B cell (primary cell): ENCODE measurements around the gene KPRP. TPM values are rescaled to one million over a fixed set of nuclear protein-coding genes. Genes with fewer than 3 reads are reported as not detected.

Experiments used
- ATAC-seq: fragments of 200-7000 bp; cut with Tn5 transposase; one replicate; pipeline ENCODE4 v1.10.0; 2021; ENCODE audit warnings: low read depth, mild to moderate bottlenecking, moderate number of reproducible peaks, moderate library complexity
- CTCF ChIA-PET: fragments of 350-600 bp; sonication (Branson Sonifier 250); formaldehyde crosslinking; loops from one replicate; lab custom pipeline; 2021; ENCODE audit warnings: antibody characterized with exemption, inconsistent platforms; lab: Charles Lee
- POLR2A ChIA-PET: fragments of 350-600 bp; sonication (Branson Sonifier 250); formaldehyde crosslinking; loops from one replicate; lab custom pipeline; 2021; ENCODE audit warnings: antibody characterized with exemption; lab: Charles Lee
- DNase-seq: peaks from one replicate; pipeline ENCODE4 v3.0.0; 2013
- H2AFZ ChIP-seq: 2 replicates; pipeline ENCODE4 v1.6.1; 2012; ENCODE audit warnings: mild to moderate bottlenecking, low read depth, low read length; ENCODE audit not compliant: insufficient read depth, poor library complexity, severe bottlenecking
- H3K27ac ChIP-seq, 2 donors: 1 replicate in 1 of 2; 2 replicates in 1 of 2; pipeline ENCODE4 v1.5.1; 2012 to 2013; ENCODE audit warnings: low read length in 2 of 2, mild to moderate bottlenecking in 2 of 2, moderate library complexity in 1 of 2
- H3K27me3 ChIP-seq, 4 experiments: fragments of 200-600 bp in 1 of 4; sonication (generic) in 1 of 4; replicated peaks in 1 of 4; 1 replicate in 2 of 4; 2 replicates in 2 of 4; pipeline versions ENCODE4 v1.6.1 to v1.7.0; 2013 to 2016; ENCODE audit warnings: low read length in 3 of 4, mild to moderate bottlenecking in 2 of 4, mixed read lengths in 1 of 4, moderate library complexity in 1 of 4; ENCODE audit not compliant: insufficient read depth in 4 of 4, control insufficient read depth in 3 of 4; ENCODE audit errors: control extremely low read depth in 1 of 4
- H3K36me3 ChIP-seq, 2 experiments: replicated peaks in 1 of 2; 1 replicate in 1 of 2; 2 replicates in 1 of 2; pipeline versions ENCODE4 v1.6.1 to v1.7.1; 2013; ENCODE audit warnings: low read length in 1 of 2; ENCODE audit not compliant: insufficient read depth in 2 of 2, control insufficient read depth in 1 of 2; ENCODE audit errors: control extremely low read depth in 1 of 2, extremely low read depth in 1 of 2
- H3K4me1 ChIP-seq, 2 donors: fragments of 200-600 bp in 1 of 2; sonication (generic) in 1 of 2; 1 replicate in 1 of 2; 2 replicates in 1 of 2; pipeline versions ENCODE4 v1.5.1 to v1.6.1; 2013 to 2017; ENCODE audit warnings: low read length in 2 of 2; ENCODE audit not compliant: control insufficient read depth in 2 of 2, insufficient read depth in 2 of 2
- H3K4me2 ChIP-seq: replicated peaks from 2 replicates; pipeline ENCODE3; 2012; ENCODE audit warnings: mild to moderate bottlenecking, low read depth, low read length; ENCODE audit not compliant: poor library complexity, severe bottlenecking
- H3K4me3 ChIP-seq, 5 experiments: fragments of 200-600 bp in 1 of 5; sonication (generic) in 1 of 5; 1 replicate in 3 of 5; 2 replicates in 2 of 5; pipeline versions ENCODE4 v1.5.1 to v1.7.0; 2011 to 2016; ENCODE audit warnings: low read length in 4 of 5, mild to moderate bottlenecking in 4 of 5, low read depth in 2 of 5, control low read depth in 1 of 5, moderate library complexity in 1 of 5; ENCODE audit not compliant: insufficient read depth in 1 of 5; ENCODE audit errors: control extremely low read depth in 1 of 5, extremely low read depth in 1 of 5
- H3K79me2 ChIP-seq: fragments of 200-600 bp; sonication (generic); one replicate; pipeline ENCODE4 v1.6.0; 2016; ENCODE audit warnings: low read length; ENCODE audit not compliant: control insufficient read depth, insufficient read depth
- H3K9ac ChIP-seq: fragments of 200-600 bp; sonication (generic); 2 replicates; pipeline ENCODE4 v1.6.1; 2017; ENCODE audit warnings: mild to moderate bottlenecking, low read length, moderate library complexity
- H3K9me3 ChIP-seq, 3 donors: one replicate each; pipeline versions ENCODE4 v1.6.1 to v1.7.1; 2013; ENCODE audit warnings: low read length in 2 of 3; ENCODE audit not compliant: control insufficient read depth in 2 of 3, insufficient read depth in 1 of 3; ENCODE audit errors: control extremely low read depth in 1 of 3
- H4K20me1 ChIP-seq: 2 replicates; pipeline ENCODE4 v1.6.0; 2012; ENCODE audit warnings: mild to moderate bottlenecking, low read length; ENCODE audit not compliant: insufficient read depth, control insufficient read depth, poor library complexity, severe bottlenecking
- H3K27ac Mint-ChIP-seq: one replicate; pipeline ENCODE4 v1.8.0; 2021; ENCODE audit warnings: mixed read lengths
- H3K27me3 Mint-ChIP-seq: one replicate; pipeline ENCODE4 v1.8.0; 2021; ENCODE audit warnings: mixed read lengths
- H3K4me1 Mint-ChIP-seq: one replicate; pipeline ENCODE4 v1.8.0; 2021; ENCODE audit warnings: mixed read lengths
- H3K4me3 Mint-ChIP-seq: one replicate; pipeline ENCODE4 v1.8.0; 2021; ENCODE audit warnings: mixed read lengths
- H3K9me3 Mint-ChIP-seq: one replicate; pipeline ENCODE4 v1.8.0; 2022; ENCODE audit warnings: mixed read lengths; ENCODE audit not compliant: insufficient read depth
- EZH2 ChIP-seq: IDR thresholded peaks from 2 replicates; pipeline ENCODE4 v1.6.1; 2012; ENCODE audit warnings: borderline replicate concordance, low read depth, mild to moderate bottlenecking, moderate library complexity, low read length; ENCODE audit not compliant: insufficient read depth, poor library complexity, severe bottlenecking
- WGBS: methylation state at CpG from one replicate; pipeline ENCODE4 v1.1.5; 2013; ENCODE audit warnings: missing lambda C conversion rate; ENCODE audit not compliant: insufficient coverage; 5-methylcytosine and 5-hydroxymethylcytosine counted together
- intact Hi-C: fragments of 100-400 bp; cut with micrococcal nuclease; formaldehyde crosslinking; loops from one replicate; pipeline ENCODE4 v1.10.0; 2022
- polyA plus RNA-seq: library from polyadenylated mRNA; depleted of rRNA; stranded (reverse); fragments of >200 nt; gene quantifications from 2 replicates; pipeline ENCODE4 v1.2.3, GENCODE V29; 2012
- total RNA-seq, 2 donors: library from RNA; stranded (reverse); fragments of 120-200 nt in 1 of 2; gene quantifications; 1 replicate in 1 of 2; 2 replicates in 1 of 2; pipeline versions ENCODE4 v1.2.3 to v1.2.4, GENCODE V29; 2013 to 2022
- TF ChIP-seq, protein P1 (sequence below): fragments of 200-600 bp; IDR thresholded peaks from one replicate; pipeline ENCODE4 v1.8.0; 2022; ENCODE audit warnings: antibody characterized with exemption, mild to moderate bottlenecking

Gene KPRP
- total and polyA plus RNA-seq, 2 donors (not counting 1 experiment from before 2014, with no cell fraction given), result not detected

- Histone ChIP-seq H3K36me3 (no peaks in the 10 kb centered on the region), H3K4me2 (no peak overlapping the region), H3K79me2 (no peaks in the 10 kb centered on the region), H3K9me3 (no peaks in the 10 kb centered on the region), H4K20me1 (no peaks in the 10 kb centered on the region), H2AFZ (no peak overlapping the region), H3K27me3 (peaks cover 0 to 8% (median 3%) of the 10 kb centered on the region in 4 experiments), H3K9ac (no peak overlapping the region), H3K4me3 (no peak overlapping the region), H3K27ac (no peak overlapping the region), H3K4me1 (no peaks in the 10 kb centered on the region)
- Mint-ChIP-seq H3K4me3 (no peak overlapping the region), H3K9me3 (no peaks in the 10 kb centered on the region), H3K27me3 (peaks cover 22% of the 10 kb centered on the region), H3K27ac (no peak overlapping the region), H3K4me1 (no peaks in the 10 kb centered on the region)
- POLR2A ChIA-PET, result no interaction called here
- WGBS, result no CpG with 5 or more reads among the region's 1 CpG
- CTCF ChIA-PET, result no interaction called here
- no peak for TF ChIP-seq EZH2
- TF ChIP-seq, protein P1, sequence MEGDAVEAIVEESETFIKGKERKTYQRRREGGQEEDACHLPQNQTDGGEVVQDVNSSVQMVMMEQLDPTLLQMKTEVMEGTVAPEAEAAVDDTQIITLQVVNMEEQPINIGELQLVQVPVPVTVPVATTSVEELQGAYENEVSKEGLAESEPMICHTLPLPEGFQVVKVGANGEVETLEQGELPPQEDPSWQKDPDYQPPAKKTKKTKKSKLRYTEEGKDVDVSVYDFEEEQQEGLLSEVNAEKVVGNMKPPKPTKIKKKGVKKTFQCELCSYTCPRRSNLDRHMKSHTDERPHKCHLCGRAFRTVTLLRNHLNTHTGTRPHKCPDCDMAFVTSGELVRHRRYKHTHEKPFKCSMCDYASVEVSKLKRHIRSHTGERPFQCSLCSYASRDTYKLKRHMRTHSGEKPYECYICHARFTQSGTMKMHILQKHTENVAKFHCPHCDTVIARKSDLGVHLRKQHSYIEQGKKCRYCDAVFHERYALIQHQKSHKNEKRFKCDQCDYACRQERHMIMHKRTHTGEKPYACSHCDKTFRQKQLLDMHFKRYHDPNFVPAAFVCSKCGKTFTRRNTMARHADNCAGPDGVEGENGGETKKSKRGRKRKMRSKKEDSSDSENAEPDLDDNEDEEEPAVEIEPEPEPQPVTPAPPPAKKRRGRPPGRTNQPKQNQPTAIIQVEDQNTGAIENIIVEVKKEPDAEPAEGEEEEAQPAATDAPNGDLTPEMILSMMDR, result no peak
- DNase-seq, result no peak
- intact Hi-C loops, result no loop called here
- ATAC-seq, result no peak
Measured at GRCh38 chr1:152770411-152770810, 12.6 kb downstream of the KPRP start.

DNA sequence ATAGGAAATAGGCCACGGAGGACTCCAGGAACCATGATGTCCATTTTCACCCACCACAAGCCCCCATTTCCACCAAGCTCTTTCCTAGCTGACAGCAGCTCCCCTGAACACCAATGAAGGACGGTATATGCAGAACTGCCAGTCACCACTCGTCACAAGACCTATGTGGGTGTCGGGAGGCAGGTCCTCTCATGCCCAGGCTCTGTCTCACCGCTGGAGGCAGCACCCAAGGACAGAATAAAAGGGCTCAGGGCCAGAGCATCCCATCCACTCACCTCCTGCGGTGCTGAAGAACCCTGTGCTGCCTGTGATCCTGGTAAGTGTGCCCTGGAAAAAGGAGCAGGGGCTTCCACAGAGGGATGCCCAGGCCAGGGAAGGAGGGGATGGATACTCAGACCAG lies 17.1 kb downstream of the KPRP start, which contains the start of gene LCE1F:
TSS of gene LCE1F (plus strand) at position 266 of the 400 bp plus-strand sequence. CDS start 1,232 bp downstream, outside the sequence.
- no peak within 1 kb of the TSS for H3K4me2 ChIP-seq
- H3K27me3 Mint-ChIP-seq, result peaks cover 42% of the 10 kb centered on the region

More for the DNA sequence above, 17.1 kb downstream of the KPRP start, which contains the start of gene LCE1F:
- no peak within 1 kb of the TSS for H3K4me3 Mint-ChIP-seq
- H3K4me1 ChIP-seq, result no peaks in the 10 kb centered on the region
- no peaks in the 10 kb centered on the region for H3K9me3 ChIP-seq
- H3K4me3 ChIP-seq, result no peak within 1 kb of the TSS
- H3K79me2 ChIP-seq, result no peaks in the 10 kb centered on the region
- H3K9me3 Mint-ChIP-seq, result no peaks in the 10 kb centered on the region
- ATAC-seq (no peak), DNase-seq (no peak)
- CTCF ChIA-PET, result no interaction called here
- H3K27ac Mint-ChIP-seq, result no peak within 1 kb of the TSS
- no peaks in the 10 kb centered on the region for H3K36me3 ChIP-seq
- no peak within 1 kb of the TSS for H2AFZ ChIP-seq
- WGBS, result 81% methylated on average over 5 of the region's 6 CpGs
- no peaks in the 10 kb centered on the region for H3K4me1 Mint-ChIP-seq
- H3K9ac ChIP-seq, result no peak within 1 kb of the TSS
- no peak for TF ChIP-seq EZH2
- TF ChIP-seq, protein P1, result no peak
- H4K20me1 ChIP-seq, result no peaks in the 10 kb centered on the region
- H3K27me3 ChIP-seq, result peaks cover 0 to 6% (median 0%) of the 10 kb centered on the region in 4 experiments
- POLR2A ChIA-PET, result no interaction called here
- intact Hi-C loops, result no loop called here
- H3K27ac ChIP-seq, result no peak within 1 kb of the TSS
